ENCODE results near the gene ETHE1.
"Not testable (repeated sequence)": the region's sequence is repeated elsewhere in the genome, so short reads cannot be mapped to it uniquely, and the experiment has no call there.

Gene ETHE1

GRCh38 chr19:43561139-43561970 is 34.4 kb upstream of the ETHE1 start:
- no peak for ATAC-seq (ENCODE audit: low read depth)
- Mint-ChIP-seq H3K9me3 (no peaks in the 10 kb centered on the region), H3K4me3 (peak overlapping the region; percentile 15), H3K4me1 (peaks cover 39% of the 10 kb centered on the region), H3K27ac (peak overlapping the region; percentile 84), H3K27me3 (no peaks in the 10 kb centered on the region), H3K36me3 (peaks cover 13% of the 10 kb centered on the region)
- no peak for DNase-seq (ENCODE audit: low spot score in 2 of 2)

GRCh38 chr19:43560687-43561086 is 33.7 kb upstream of the ETHE1 start:
- H3K9me3 Mint-ChIP-seq = no peaks in the 10 kb centered on the region
- H3K4me3 Mint-ChIP-seq = no peak overlapping the region
- H3K27ac Mint-ChIP-seq = peak overlapping the region; percentile 84
- DNase-seq (ENCODE audit: low spot score in 2 of 2) (no peak), ATAC-seq (ENCODE audit: low read depth) (no peak)
- peaks cover 39% of the 10 kb centered on the region for H3K4me1 Mint-ChIP-seq
- H3K27me3 Mint-ChIP-seq = no peaks in the 10 kb centered on the region
- peaks cover 13% of the 10 kb centered on the region for H3K36me3 Mint-ChIP-seq

- ATAC-seq (ENCODE audit: low read depth) (peak; percentile 95), DNase-seq (ENCODE audit: low spot score in 2 of 2) (peak; percentile 77 to 81)
- no peaks in the 10 kb centered on the region for H3K9me3 Mint-ChIP-seq
- no peak overlapping the region for H3K27ac Mint-ChIP-seq
- peaks cover 9% of the 10 kb centered on the region for H3K4me1 Mint-ChIP-seq
- no peak overlapping the region for H3K4me3 Mint-ChIP-seq
- no peaks in the 10 kb centered on the region for H3K27me3 Mint-ChIP-seq
- H3K36me3 Mint-ChIP-seq = peaks cover 26% of the 10 kb centered on the region
Observed at GRCh38 chr19:43555185-43555770, 28.3 kb upstream of the ETHE1 start.

GRCh38 chr19:43554317-43554895 is 27.4 kb upstream of the ETHE1 start:
- no peak overlapping the region for H3K27ac Mint-ChIP-seq
- H3K4me1 Mint-ChIP-seq = peaks cover 7% of the 10 kb centered on the region
- no peak overlapping the region for H3K4me3 Mint-ChIP-seq
- no peaks in the 10 kb centered on the region for H3K9me3 Mint-ChIP-seq
- DNase-seq (ENCODE audit: low spot score in 2 of 2) (no peak), ATAC-seq (ENCODE audit: low read depth) (no peak)
- H3K27me3 Mint-ChIP-seq = no peaks in the 10 kb centered on the region
- H3K36me3 Mint-ChIP-seq = peaks cover 23% of the 10 kb centered on the region

GRCh38 chr19:43553656-43554055 is 26.7 kb upstream of the ETHE1 start:
- Mint-ChIP-seq H3K36me3 (peaks cover 23% of the 10 kb centered on the region), H3K9me3 (no peaks in the 10 kb centered on the region), H3K4me3 (no peak overlapping the region), H3K27ac (no peak overlapping the region), H3K27me3 (no peaks in the 10 kb centered on the region), H3K4me1 (peaks cover 7% of the 10 kb centered on the region)
- ATAC-seq (ENCODE audit: low read depth) = no peak
- no peak for DNase-seq (ENCODE audit: low spot score in 2 of 2)

GRCh38 chr19:43552616-43553015 is 25.6 kb upstream of the ETHE1 start:
- Mint-ChIP-seq H3K4me1 (peaks cover 7% of the 10 kb centered on the region), H3K9me3 (no peaks in the 10 kb centered on the region), H3K27me3 (no peaks in the 10 kb centered on the region), H3K4me3 (no peak overlapping the region), H3K27ac (no peak overlapping the region), H3K36me3 (peaks cover 23% of the 10 kb centered on the region)
- ATAC-seq (ENCODE audit: low read depth) (no peak), DNase-seq (ENCODE audit: low spot score in 2 of 2) (no peak)

DNA sequence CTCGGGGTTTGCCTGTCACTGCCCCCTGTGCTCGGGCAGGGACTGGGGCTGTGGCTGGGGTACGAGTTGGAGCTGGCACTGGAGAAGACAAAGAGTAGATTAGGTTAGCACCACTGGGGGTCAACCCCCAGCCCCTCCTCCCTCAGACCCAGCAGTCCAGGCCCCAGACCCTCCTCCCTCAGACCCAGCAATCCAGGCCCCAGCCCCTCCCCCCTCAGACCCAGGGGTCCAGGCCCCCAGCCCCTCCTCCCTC is 25.1 kb upstream of the ETHE1 start:
- peaks cover 21% of the 10 kb centered on the region for H3K36me3 Mint-ChIP-seq
- no peak for ATAC-seq (ENCODE audit: low read depth)

DNA sequence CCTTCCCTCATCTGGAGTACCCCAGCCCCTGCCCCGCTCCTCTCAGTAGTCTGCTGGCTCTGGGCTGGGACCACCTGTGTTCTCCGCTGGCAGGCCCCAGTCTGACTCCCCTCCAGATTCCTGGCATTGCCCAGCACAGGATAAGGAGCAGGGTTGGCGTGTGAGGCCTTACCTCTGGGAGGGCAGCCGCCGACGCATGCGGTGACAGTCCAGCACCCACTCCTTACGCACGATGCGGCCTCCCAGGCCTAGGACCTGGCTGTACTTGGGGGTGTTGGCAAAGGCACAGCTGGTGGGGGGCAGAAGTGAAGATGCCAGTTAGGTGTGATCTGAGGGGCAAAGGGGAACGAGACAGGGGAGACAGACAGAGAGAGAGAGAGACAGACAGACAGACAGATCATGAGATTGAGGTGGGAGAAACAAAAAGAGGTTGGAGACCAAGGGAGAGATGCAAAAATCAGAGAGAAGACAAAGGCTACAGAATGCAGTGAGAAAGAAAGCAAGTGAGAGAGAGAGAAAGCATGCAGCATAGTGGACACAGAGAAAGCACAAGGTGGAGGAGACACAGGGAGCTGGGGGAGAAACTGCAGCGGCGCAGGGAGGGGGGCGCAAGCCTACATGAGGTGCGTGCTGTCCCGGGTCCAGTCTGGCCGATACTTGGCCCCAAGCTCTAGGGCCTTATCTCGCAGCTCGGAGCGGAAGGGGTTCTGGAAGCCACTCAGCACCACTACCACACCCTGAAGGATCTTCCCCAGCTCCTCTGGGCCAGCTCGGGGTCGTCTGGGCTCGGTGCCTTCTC is 24.6 kb upstream of the ETHE1 start:
- peaks cover 7% of the 10 kb centered on the region for H3K4me1 Mint-ChIP-seq
- H3K27ac Mint-ChIP-seq = no peak overlapping the region
- no peaks in the 10 kb centered on the region for H3K9me3 Mint-ChIP-seq
- peaks cover 21% of the 10 kb centered on the region for H3K36me3 Mint-ChIP-seq
- no peaks in the 10 kb centered on the region for H3K27me3 Mint-ChIP-seq
- no peak overlapping the region for H3K4me3 Mint-ChIP-seq
- ATAC-seq (ENCODE audit: low read depth) = no peak
- no peak for DNase-seq (ENCODE audit: low spot score in 2 of 2)

More for the DNA sequence above, 25.1 kb upstream of the ETHE1 start:
- no peak for DNase-seq (ENCODE audit: low spot score in 2 of 2)
- no peaks in the 10 kb centered on the region for H3K9me3 Mint-ChIP-seq
- H3K27ac Mint-ChIP-seq = no peak overlapping the region
- no peaks in the 10 kb centered on the region for H3K27me3 Mint-ChIP-seq
- no peak overlapping the region for H3K4me3 Mint-ChIP-seq
- peaks cover 7% of the 10 kb centered on the region for H3K4me1 Mint-ChIP-seq

GRCh38 chr19:43548706-43549105 is 21.7 kb upstream of the ETHE1 start:
- DNase-seq (ENCODE audit: low spot score in 2 of 2) (no peak), ATAC-seq (ENCODE audit: low read depth) (no peak)
- Mint-ChIP-seq H3K27me3 (no peaks in the 10 kb centered on the region), H3K9me3 (no peaks in the 10 kb centered on the region), H3K27ac (no peak overlapping the region), H3K36me3 (peaks cover 23% of the 10 kb centered on the region), H3K4me1 (peaks cover 2% of the 10 kb centered on the region), H3K4me3 (no peak overlapping the region)

- not testable (repeated sequence) for H3K27ac Mint-ChIP-seq; H3K4me1 Mint-ChIP-seq; H3K4me3 Mint-ChIP-seq; H3K27me3 Mint-ChIP-seq; ATAC-seq (ENCODE audit: low read depth); H3K9me3 Mint-ChIP-seq; DNase-seq (ENCODE audit: low spot score in 2 of 2)
- peaks cover 31% of the 10 kb centered on the region for H3K36me3 Mint-ChIP-seq
Observed at GRCh38 chr19:43547926-43548325, 20.9 kb upstream of the ETHE1 start.

DNA sequence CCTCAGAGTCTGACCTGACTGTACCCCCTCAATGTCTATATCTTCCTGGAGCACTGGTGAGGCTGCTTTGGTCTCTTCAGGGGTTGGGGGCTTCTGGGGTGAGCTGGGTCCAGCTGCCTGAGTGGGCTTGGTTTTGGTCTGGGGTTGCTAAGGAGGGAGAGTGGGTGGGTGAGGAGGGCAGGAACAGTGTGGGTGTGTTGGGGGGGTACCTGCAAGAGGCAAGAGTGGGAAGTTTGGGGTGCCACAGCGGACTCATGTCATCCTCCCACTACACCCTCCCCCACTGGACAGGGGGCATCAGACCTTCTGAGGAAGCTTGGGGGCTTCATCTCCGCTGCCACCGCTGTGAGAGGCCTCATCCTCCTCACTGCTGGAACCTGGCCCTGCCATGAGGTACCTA is 19.6 kb upstream of the ETHE1 start:
- H3K36me3 Mint-ChIP-seq = peaks cover 29% of the 10 kb centered on the region

DNA sequence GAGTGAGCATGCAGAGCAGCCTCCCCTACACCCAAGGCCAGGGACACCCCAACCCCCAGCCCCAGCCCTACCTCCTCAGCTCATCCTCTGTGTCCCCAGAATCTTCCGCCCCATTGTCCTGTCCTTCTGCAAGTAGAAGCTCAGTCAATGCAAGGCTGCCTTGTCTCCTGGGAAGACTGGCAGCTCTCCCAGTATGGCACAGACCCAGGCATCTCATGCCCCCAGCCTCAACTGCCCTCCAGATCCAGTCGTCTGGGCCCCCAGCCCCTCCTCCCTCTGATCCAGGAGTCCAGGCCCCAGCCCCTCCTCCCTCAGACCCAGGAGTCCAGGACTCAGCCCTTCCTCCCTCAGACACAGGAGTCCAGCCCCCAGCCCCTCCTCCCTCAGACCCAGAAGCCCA is 19.0 kb upstream of the ETHE1 start:
- no peaks in the 10 kb centered on the region for H3K9me3 Mint-ChIP-seq
- no peaks in the 10 kb centered on the region for H3K27me3 Mint-ChIP-seq
- DNase-seq (ENCODE audit: low spot score in 2 of 2) (no peak), ATAC-seq (ENCODE audit: low read depth) (no peak)
- H3K4me3 Mint-ChIP-seq = no peak overlapping the region
- H3K27ac Mint-ChIP-seq = no peak overlapping the region
- H3K4me1 Mint-ChIP-seq = no peaks in the 10 kb centered on the region
- peaks cover 29% of the 10 kb centered on the region for H3K36me3 Mint-ChIP-seq

More for the DNA sequence above, 19.6 kb upstream of the ETHE1 start:
- no peak overlapping the region for H3K4me3 Mint-ChIP-seq
- H3K4me1 Mint-ChIP-seq = peaks cover under 1% of the 10 kb centered on the region
- H3K27ac Mint-ChIP-seq = no peak overlapping the region
- H3K27me3 Mint-ChIP-seq = no peaks in the 10 kb centered on the region
- ATAC-seq (ENCODE audit: low read depth) (no peak), DNase-seq (ENCODE audit: low spot score in 2 of 2) (no peak)
- no peaks in the 10 kb centered on the region for H3K9me3 Mint-ChIP-seq

- no peak for ATAC-seq (ENCODE audit: low read depth)
- H3K36me3 Mint-ChIP-seq = peaks cover 29% of the 10 kb centered on the region
- no peaks in the 10 kb centered on the region for H3K27me3 Mint-ChIP-seq
- no peak overlapping the region for H3K4me3 Mint-ChIP-seq
- no peak overlapping the region for H3K27ac Mint-ChIP-seq
- no peaks in the 10 kb centered on the region for H3K4me1 Mint-ChIP-seq
- no peak for DNase-seq (ENCODE audit: low spot score in 2 of 2)
- H3K9me3 Mint-ChIP-seq = no peaks in the 10 kb centered on the region
Observed at GRCh38 chr19:43545276-43545675, 18.3 kb upstream of the ETHE1 start.

- ATAC-seq (ENCODE audit: low read depth) (no peak), DNase-seq (ENCODE audit: low spot score in 2 of 2) (no peak)
- H3K9me3 Mint-ChIP-seq = peaks cover 3% of the 10 kb centered on the region
- H3K36me3 Mint-ChIP-seq = peaks cover 38% of the 10 kb centered on the region
- no peak overlapping the region for H3K4me3 Mint-ChIP-seq
- H3K4me1 Mint-ChIP-seq = no peaks in the 10 kb centered on the region
- no peaks in the 10 kb centered on the region for H3K27me3 Mint-ChIP-seq
- H3K27ac Mint-ChIP-seq = no peak overlapping the region
Observed at GRCh38 chr19:43544077-43544476, 17.1 kb upstream of the ETHE1 start.
